Jurkat, Clone E6-1 (cell line): Measurements from ENCODE around the gene CFAP77.

ENCODE experiments used
- DNase-seq: peaks from one replicate; pipeline ENCODE4 v3.0.0-alpha.2; 2011; ENCODE audit warnings: low read depth, low spot score
- H3K4me3 ChIP-seq: 2 replicates; pipeline ENCODE4 v1.5.1; 2011; ENCODE audit warnings: mild to moderate bottlenecking, low read length, control low read depth, moderate library complexity

Gene CFAP77

GRCh38 chr9:132600326-132600984, 190.4 kb downstream of the CFAP77 start:
- no peak for DNase-seq
- H3K4me3 ChIP-seq = no peak overlapping the region

GRCh38 chr9:132602207-132602606, 192.2 kb downstream of the CFAP77 start:
- peak; percentile 11 for DNase-seq
- H3K4me3 ChIP-seq = no peak overlapping the region

- DNase-seq = no peak
- no peak overlapping the region for H3K4me3 ChIP-seq
These were observed 195.4 kb downstream of the CFAP77 start for GRCh38 chr9:132605387-132605786.

- no peak for DNase-seq
- H3K4me3 ChIP-seq = no peak overlapping the region
These were observed 196.1 kb downstream of the CFAP77 start for GRCh38 chr9:132606066-132606465.

GRCh38 chr9:132609184-132609583, 199.2 kb downstream of the CFAP77 start:
- no peak overlapping the region for H3K4me3 ChIP-seq
- DNase-seq = no peak

GRCh38 chr9:132609829-132610228, 199.8 kb downstream of the CFAP77 start:
- DNase-seq = no peak
- no peak overlapping the region for H3K4me3 ChIP-seq

- H3K4me3 ChIP-seq = no peak overlapping the region
- no peak for DNase-seq
These were observed 200.7 kb downstream of the CFAP77 start for GRCh38 chr9:132610661-132611060.

GRCh38 chr9:132614324-132614723, 204.3 kb downstream of the CFAP77 start:
- H3K4me3 ChIP-seq = no peak overlapping the region
- no peak for DNase-seq

- no peak overlapping the region for H3K4me3 ChIP-seq
- no peak for DNase-seq
These were observed 205.8 kb downstream of the CFAP77 start for GRCh38 chr9:132615774-132616173.

- DNase-seq = no peak
- H3K4me3 ChIP-seq = no peak overlapping the region
These were observed 206.7 kb downstream of the CFAP77 start for GRCh38 chr9:132616725-132617124.

GRCh38 chr9:132622159-132622558, 212.1 kb downstream of the CFAP77 start:
- H3K4me3 ChIP-seq = no peak overlapping the region
- DNase-seq = no peak
